C4-2B (cell line): ENCODE data around the gene PRUNE2.

Experiments
- H3K27ac ChIP-seq: fragments of 450-650 bp; 2 replicates; pipeline ENCODE4 v1.5.1; 2017
- ZFX ChIP-seq: fragments of 450-650 bp; IDR thresholded peaks from 2 replicates; pipeline ENCODE4 v1.6.1; 2017
- TF ChIP-seq, protein P1 (sequence below): fragments of 450-650 bp; conservative IDR thresholded peaks from 2 replicates; pipeline ENCODE4 v1.5.1; 2017; ENCODE audit warnings: mild to moderate bottlenecking

PRUNE2 gene

DNA sequence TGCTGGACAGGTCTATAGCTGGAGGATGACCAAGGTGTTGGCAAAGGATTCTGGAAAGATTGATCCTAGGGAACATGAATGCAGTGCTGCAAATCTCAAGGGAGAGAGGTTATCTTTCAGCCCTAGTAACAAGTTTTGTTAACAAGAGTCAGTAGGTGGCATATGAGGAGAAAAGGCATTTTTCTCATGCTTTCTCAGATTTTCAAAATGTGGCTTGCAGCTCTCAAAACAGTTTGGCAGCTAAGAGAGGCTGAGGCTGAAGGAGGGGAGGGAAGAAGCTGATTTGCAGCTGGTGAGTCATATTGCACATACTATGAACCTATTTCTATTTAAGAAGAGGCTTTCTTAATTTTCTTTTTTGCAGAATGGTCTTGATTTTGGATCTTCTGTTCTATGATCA lies 205.9 kb downstream of the PRUNE2 start:
- TF ChIP-seq ZFX, result no peak
- TF ChIP-seq, protein P1, sequence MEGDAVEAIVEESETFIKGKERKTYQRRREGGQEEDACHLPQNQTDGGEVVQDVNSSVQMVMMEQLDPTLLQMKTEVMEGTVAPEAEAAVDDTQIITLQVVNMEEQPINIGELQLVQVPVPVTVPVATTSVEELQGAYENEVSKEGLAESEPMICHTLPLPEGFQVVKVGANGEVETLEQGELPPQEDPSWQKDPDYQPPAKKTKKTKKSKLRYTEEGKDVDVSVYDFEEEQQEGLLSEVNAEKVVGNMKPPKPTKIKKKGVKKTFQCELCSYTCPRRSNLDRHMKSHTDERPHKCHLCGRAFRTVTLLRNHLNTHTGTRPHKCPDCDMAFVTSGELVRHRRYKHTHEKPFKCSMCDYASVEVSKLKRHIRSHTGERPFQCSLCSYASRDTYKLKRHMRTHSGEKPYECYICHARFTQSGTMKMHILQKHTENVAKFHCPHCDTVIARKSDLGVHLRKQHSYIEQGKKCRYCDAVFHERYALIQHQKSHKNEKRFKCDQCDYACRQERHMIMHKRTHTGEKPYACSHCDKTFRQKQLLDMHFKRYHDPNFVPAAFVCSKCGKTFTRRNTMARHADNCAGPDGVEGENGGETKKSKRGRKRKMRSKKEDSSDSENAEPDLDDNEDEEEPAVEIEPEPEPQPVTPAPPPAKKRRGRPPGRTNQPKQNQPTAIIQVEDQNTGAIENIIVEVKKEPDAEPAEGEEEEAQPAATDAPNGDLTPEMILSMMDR, result no peak
- no peak overlapping the region for H3K27ac ChIP-seq

DNA sequence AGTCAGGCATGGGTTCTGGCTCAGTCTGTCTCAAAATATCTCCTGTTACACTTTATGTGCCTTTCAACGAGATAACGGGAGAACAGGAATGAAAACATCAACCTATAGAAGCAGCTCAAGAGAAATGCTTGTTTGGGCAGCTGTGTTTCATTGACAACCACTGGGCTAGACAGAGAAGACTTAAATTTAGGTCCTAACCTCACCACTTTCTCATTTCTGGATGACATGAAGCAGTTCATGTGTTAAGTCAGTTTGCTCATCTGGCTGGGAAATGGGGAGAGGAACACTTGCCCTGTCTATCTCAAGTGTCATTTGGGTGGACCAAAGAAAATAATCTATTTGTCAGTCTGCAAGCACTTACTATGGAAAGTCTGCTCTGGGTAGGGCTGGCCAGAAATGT lies 208.4 kb downstream of the PRUNE2 start:
- TF ChIP-seq, protein P1, result no peak
- no peak for TF ChIP-seq ZFX
- peak overlapping the region; percentile 2; the same call in 1 of the 2 replicates for H3K27ac ChIP-seq

DNA sequence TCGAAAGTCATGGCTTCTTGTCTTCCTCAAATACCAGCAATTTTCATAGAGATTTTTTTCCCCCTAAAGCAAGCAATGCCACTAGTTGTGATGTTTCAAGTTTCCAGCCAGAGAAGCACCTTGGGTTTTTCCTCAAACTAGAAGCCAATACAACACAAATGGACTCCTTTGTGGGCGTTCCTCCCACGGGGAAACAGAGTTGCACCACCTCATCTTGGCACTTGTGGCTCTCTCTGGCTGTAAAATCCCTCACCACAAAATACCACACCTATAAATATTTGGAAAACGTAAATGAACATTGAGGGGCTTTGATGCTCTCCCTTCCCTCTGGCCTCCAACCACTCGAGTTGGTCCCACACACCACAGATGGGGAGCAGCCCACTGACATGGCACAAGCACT lies 208.8 kb downstream of the PRUNE2 start:
- TF ChIP-seq, protein P1, result no peak
- TF ChIP-seq ZFX, result no peak
- peak overlapping the region; percentile 2; the same call in 1 of the 2 replicates for H3K27ac ChIP-seq

DNA sequence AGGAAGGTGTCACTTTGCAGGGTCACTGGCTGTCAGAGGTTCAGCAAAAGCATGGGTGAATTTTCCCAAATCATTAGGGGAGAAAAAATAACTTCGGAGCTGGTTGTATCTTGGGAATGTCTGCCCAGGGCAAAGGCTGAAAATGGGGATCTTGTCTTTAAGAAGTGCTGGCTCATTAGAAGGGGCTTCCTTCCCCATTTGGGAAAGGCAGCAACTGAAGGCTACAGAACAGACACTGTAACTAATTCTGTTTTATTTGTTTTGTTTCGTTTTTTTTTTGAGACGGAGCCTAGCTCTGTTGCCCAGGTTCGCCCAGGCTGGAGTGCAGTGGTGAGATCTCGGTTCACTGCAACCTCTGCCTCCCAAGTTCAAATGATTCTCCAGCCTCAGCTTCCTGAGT lies 212.0 kb downstream of the PRUNE2 start:
- H3K27ac ChIP-seq, result no peak overlapping the region
- TF ChIP-seq, protein P1, result no peak
- no peak for TF ChIP-seq ZFX

DNA sequence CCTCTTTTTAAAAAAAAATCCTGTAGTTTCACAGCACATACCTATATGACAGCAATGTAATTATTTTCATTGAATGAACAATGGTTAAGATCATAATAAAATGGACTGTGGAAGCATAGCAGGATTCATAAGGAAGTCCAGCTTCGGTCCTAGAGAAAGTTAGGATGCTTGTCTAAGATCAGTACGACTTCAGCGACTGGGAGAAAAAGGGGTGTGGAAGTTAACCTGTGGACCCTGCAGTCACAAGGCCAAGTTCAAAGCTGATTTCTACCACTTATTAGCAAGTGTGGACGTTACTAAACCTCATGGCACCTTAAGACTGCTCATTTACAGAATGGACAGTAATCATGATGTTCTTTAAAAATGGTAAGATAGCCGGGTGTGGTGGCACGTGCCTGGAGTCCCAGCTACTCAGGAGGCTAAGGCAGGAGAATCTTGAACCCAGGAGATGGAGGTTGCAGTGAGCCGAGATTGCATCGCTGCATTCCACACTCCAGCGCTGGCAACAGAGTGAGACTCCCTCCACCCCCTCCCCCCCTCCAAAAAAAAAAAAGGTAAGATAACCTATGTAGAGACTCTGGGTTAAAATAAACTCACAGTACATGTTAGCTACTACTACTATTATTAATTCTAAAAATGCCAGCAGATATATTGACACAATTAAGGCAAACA lies 213.3 kb downstream of the PRUNE2 start:
- H3K27ac ChIP-seq, result no peak overlapping the region
- TF ChIP-seq ZFX, result no peak
- TF ChIP-seq, protein P1, result no peak

DNA sequence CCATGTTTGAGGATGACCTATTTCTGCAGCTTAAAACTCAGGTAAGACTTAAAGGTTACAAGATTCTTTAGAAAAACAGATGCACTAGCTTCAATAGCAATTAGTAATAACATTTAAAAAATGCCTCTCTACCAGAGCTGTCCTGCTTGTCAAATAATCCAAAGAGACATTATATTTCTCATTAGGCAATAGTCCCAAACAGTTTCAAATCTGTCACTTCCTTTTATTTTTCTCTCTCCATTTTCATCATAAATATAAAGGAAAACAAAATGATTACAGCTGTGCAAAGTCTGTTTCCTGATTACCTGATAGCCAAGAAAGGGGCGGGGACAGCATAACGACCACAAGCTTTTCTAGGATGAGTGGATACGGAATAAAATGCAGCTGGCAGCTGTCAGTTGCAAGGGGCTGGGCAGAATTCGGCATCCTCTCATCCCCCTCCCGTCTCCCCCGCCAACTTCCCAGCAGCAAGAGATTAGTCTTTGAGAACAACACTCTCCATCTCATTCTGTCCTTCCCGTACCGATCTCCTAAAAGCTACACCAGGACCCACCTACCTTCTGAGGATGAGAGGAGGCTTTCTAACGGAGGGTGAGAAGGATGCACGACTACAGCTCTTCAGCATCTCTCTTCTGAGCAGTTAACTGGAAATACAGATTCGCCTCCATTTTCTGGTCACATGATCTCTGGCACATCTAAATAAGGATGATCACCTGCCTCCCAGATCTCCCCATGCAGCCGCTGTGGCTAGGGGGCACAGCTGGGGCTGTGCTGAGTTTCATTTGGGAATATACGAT lies 214.2 kb downstream of the PRUNE2 start:
- no peak overlapping the region for H3K27ac ChIP-seq
- TF ChIP-seq, protein P1, result no peak
- no peak for TF ChIP-seq ZFX

DNA sequence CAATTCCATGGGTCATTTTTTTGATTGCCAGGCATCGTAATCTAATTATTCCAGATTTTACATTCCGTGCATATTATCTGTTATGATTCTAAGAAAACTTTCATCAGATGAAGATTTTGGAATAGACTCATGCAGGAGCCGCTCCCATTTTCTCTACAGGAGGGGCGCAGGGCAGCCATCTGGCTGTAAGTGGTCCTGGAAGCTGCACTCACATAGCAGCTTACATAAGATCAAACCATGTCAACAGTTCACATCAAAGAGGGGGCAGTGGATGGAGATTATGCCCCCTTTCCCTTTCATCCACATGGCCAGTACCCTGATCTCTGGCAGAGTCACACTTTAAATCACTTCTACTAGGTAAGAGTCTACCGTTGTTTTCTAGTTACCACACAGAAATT lies 214.9 kb downstream of the PRUNE2 start:
- TF ChIP-seq ZFX, result no peak
- TF ChIP-seq, protein P1, result no peak

More for the DNA sequence above, 214.9 kb downstream of the PRUNE2 start:
- no peak overlapping the region for H3K27ac ChIP-seq
